Measurements from ENCODE around the gene IRGC.
"Not testable (repeated sequence)": the region's sequence is repeated elsewhere in the genome, so short reads cannot be mapped to it uniquely, and the experiment has no call there.

IRGC gene

GRCh38 chr19:43715776-43716175, at the start of gene IRGC:
TSS of gene IRGC (plus strand) at chr19:43716076. CDS start at chr19:43718559, 2,483 bp downstream.
- no peak within 1 kb of the TSS for H3K27ac ChIP-seq
- DNase-seq (ENCODE audit: low read depth, low spot score), result no peak

GRCh38 chr19:43667126-43667875, 48.6 kb upstream of the IRGC start:
- DNase-seq (ENCODE audit: low read depth, low spot score), result no peak
- no peak overlapping the region for H3K27ac ChIP-seq

- H3K27ac ChIP-seq, result peak overlapping the region; percentile 96
- DNase-seq (ENCODE audit: low read depth, low spot score), result no peak
These were observed 47.9 kb upstream of the IRGC start for GRCh38 chr19:43667876-43668405.

GRCh38 chr19:43668406-43669109, 47.3 kb upstream of the IRGC start:
- H3K27ac ChIP-seq, result peak overlapping the region; percentile 96
- DNase-seq (ENCODE audit: low read depth, low spot score), result peak; percentile 96

GRCh38 chr19:43672061-43672679, 43.7 kb upstream of the IRGC start:
- no peak overlapping the region for H3K27ac ChIP-seq
- no peak for DNase-seq (ENCODE audit: low read depth, low spot score)

- DNase-seq (ENCODE audit: low read depth, low spot score), result no peak
- H3K27ac ChIP-seq, result no peak overlapping the region
These were observed 42.2 kb upstream of the IRGC start for GRCh38 chr19:43673637-43674036.

GRCh38 chr19:43674183-43674582, 41.7 kb upstream of the IRGC start:
- DNase-seq (ENCODE audit: low read depth, low spot score), result no peak
- H3K27ac ChIP-seq, result peak overlapping the region; percentile 97

- peak overlapping the region; percentile 97 for H3K27ac ChIP-seq
- no peak for DNase-seq (ENCODE audit: low read depth, low spot score)
These were observed 41.3 kb upstream of the IRGC start for GRCh38 chr19:43674596-43674995.

GRCh38 chr19:43675269-43675879, 40.5 kb upstream of the IRGC start:
- peak; percentile 100 for DNase-seq (ENCODE audit: low read depth, low spot score)
- peak overlapping the region; percentile 97 for H3K27ac ChIP-seq

- no peak for DNase-seq (ENCODE audit: low read depth, low spot score)
- peak overlapping the region; percentile 97 for H3K27ac ChIP-seq
These were observed 40.0 kb upstream of the IRGC start for GRCh38 chr19:43675906-43676305.

- no peak for DNase-seq (ENCODE audit: low read depth, low spot score)
- H3K27ac ChIP-seq, result peak overlapping the region; percentile 24
These were observed 37.2 kb upstream of the IRGC start for GRCh38 chr19:43678512-43679261.

- H3K27ac ChIP-seq, result no peak overlapping the region
- DNase-seq (ENCODE audit: low read depth, low spot score), result no peak
These were observed 34.1 kb upstream of the IRGC start for GRCh38 chr19:43681821-43682220.

- not testable (repeated sequence) for DNase-seq (ENCODE audit: low read depth, low spot score); H3K27ac ChIP-seq
These were observed 33.6 kb upstream of the IRGC start for GRCh38 chr19:43682269-43682668.

- DNase-seq (ENCODE audit: low read depth, low spot score), result no peak
- H3K27ac ChIP-seq, result no peak overlapping the region
These were observed 32.8 kb upstream of the IRGC start for GRCh38 chr19:43682824-43683661.

- no peak overlapping the region for H3K27ac ChIP-seq
- DNase-seq (ENCODE audit: low read depth, low spot score), result no peak
These were observed 32.0 kb upstream of the IRGC start for GRCh38 chr19:43683905-43684304.

- no peak for DNase-seq (ENCODE audit: low read depth, low spot score)
- H3K27ac ChIP-seq, result no peak overlapping the region
These were observed 31.6 kb upstream of the IRGC start for GRCh38 chr19:43684326-43684725.

- no peak for DNase-seq (ENCODE audit: low read depth, low spot score)
- peak overlapping the region; percentile 29 for H3K27ac ChIP-seq
These were observed 28.2 kb upstream of the IRGC start for GRCh38 chr19:43687660-43687997.

GRCh38 chr19:43688059-43688701, 27.7 kb upstream of the IRGC start:
- DNase-seq (ENCODE audit: low read depth, low spot score), result no peak
- H3K27ac ChIP-seq, result no peak overlapping the region

- H3K27ac ChIP-seq, result no peak overlapping the region
- no peak for DNase-seq (ENCODE audit: low read depth, low spot score)
These were observed 25.4 kb upstream of the IRGC start for GRCh38 chr19:43690444-43690843.

Measured in epithelial cell of prostate (primary cell).